WTC11 (cell line): ENCODE data around the gene HK2. TPM values are rescaled to one million over a fixed set of nuclear protein-coding genes. Genes with fewer than 3 reads are reported as not detected.

Source experiments
- ATAC-seq: fragments of 200-7000 bp; cut with Tn5 transposase; 2 replicates; pipeline ENCODE4 v1.10.0; 2021; ENCODE audit warnings: mild to moderate bottlenecking, moderate library complexity
- CTCF ChIA-PET: fragments of 300-600 bp; sonication (Branson Sonifier 250); formaldehyde crosslinking; loops from one replicate; lab custom pipeline; 2021; ENCODE audit warnings: antibody characterized with exemption; lab: Charles Lee
- POLR2A ChIA-PET: fragments of 350-600 bp; sonication (Branson Sonifier 250); formaldehyde crosslinking; loops from one replicate; lab custom pipeline; 2021; ENCODE audit warnings: antibody characterized with exemption; lab: Charles Lee
- DNase-seq: peaks from one replicate; pipeline ENCODE4 v3.0.0; 2021; ENCODE audit warnings: low spot score
- H3K27ac Mint-ChIP-seq: 2 replicates; pipeline ENCODE4 v1.8.0; 2021; ENCODE audit warnings: mixed read lengths
- H3K27me3 Mint-ChIP-seq: 2 replicates; pipeline ENCODE4 v1.8.0; 2021; ENCODE audit warnings: low read depth, mild to moderate bottlenecking, moderate library complexity, mixed read lengths
- H3K36me3 Mint-ChIP-seq: 2 replicates; pipeline ENCODE4 v1.8.0; 2021; ENCODE audit warnings: mixed read lengths
- H3K4me1 Mint-ChIP-seq: 2 replicates; pipeline ENCODE4 v1.8.0; 2022; ENCODE audit warnings: mixed read lengths
- H3K4me3 Mint-ChIP-seq: 2 replicates; pipeline ENCODE4 v1.8.0; 2021; ENCODE audit warnings: mild to moderate bottlenecking, moderate library complexity, mixed read lengths
- H3K9me3 Mint-ChIP-seq: 2 replicates; pipeline ENCODE4 v1.8.0; 2021; ENCODE audit warnings: mixed read lengths
- ARID4B ChIP-seq: sonication (generic); formaldehyde crosslinking; IDR thresholded peaks from 2 replicates; pipeline ENCODE4 v1.8.0; 2023; ENCODE audit warnings: missing genetic modification reagents, mild to moderate bottlenecking, borderline replicate concordance
- CTCF ChIP-seq: fragments of 200-600 bp; IDR thresholded peaks from 2 replicates; pipeline ENCODE4 v1.8.0; 2022; ENCODE audit warnings: antibody characterized with exemption
- E2F4 ChIP-seq: sonication (generic); formaldehyde crosslinking; IDR thresholded peaks from 2 replicates; pipeline ENCODE4 v1.8.1; 2022; ENCODE audit warnings: low read depth, mild to moderate bottlenecking, moderate library complexity, missing genetic modification reagents, borderline replicate concordance
- ELF4 ChIP-seq: sonication (generic); formaldehyde crosslinking; IDR thresholded peaks from 2 replicates; pipeline ENCODE4 v1.8.1; 2022; ENCODE audit warnings: low read depth, mild to moderate bottlenecking, moderate library complexity, missing genetic modification reagents
- ERG ChIP-seq: fragments of 250-450 bp; sonication (Bioruptor Pico); IDR thresholded peaks from 2 replicates; pipeline ENCODE4 v1.8.0; 2021; ENCODE audit warnings: mild to moderate bottlenecking
- ESRRA ChIP-seq: sonication (generic); formaldehyde crosslinking; IDR thresholded peaks from 2 replicates; pipeline ENCODE4 v1.8.1; 2022; ENCODE audit warnings: mild to moderate bottlenecking, missing genetic modification reagents, borderline replicate concordance
- ETV6 ChIP-seq: sonication (generic); formaldehyde crosslinking; IDR thresholded peaks from 2 replicates; pipeline ENCODE4 v1.8.1; 2022; ENCODE audit warnings: mild to moderate bottlenecking, missing genetic modification reagents
- FOXK1 ChIP-seq: sonication (generic); formaldehyde crosslinking; IDR thresholded peaks from 2 replicates; pipeline ENCODE4 v1.8.0; 2022; ENCODE audit warnings: mild to moderate bottlenecking, moderate library complexity, missing genetic modification reagents
- HMGA2 ChIP-seq: fragments of 250-450 bp; sonication (Bioruptor Pico); IDR thresholded peaks from 2 replicates; pipeline ENCODE4 v1.4.0; 2021; ENCODE audit warnings: mild to moderate bottlenecking, moderate library complexity
- HMGXB4 ChIP-seq: sonication (generic); formaldehyde crosslinking; IDR thresholded peaks from 2 replicates; pipeline ENCODE4 v1.8.1; 2023; ENCODE audit warnings: mild to moderate bottlenecking, moderate library complexity, missing genetic modification reagents
- IRF2 ChIP-seq: sonication (generic); formaldehyde crosslinking; IDR thresholded peaks from 2 replicates; pipeline ENCODE4 v1.8.0; 2022; ENCODE audit warnings: low read depth, missing genetic modification reagents, borderline replicate concordance
- NFE2L1 ChIP-seq: sonication (generic); formaldehyde crosslinking; IDR thresholded peaks from 2 replicates; pipeline ENCODE4 v1.8.1; 2023; ENCODE audit warnings: missing genetic modification reagents
- ZNF281 ChIP-seq: sonication (generic); formaldehyde crosslinking; IDR thresholded peaks from 2 replicates; pipeline ENCODE4 v1.8.0; 2023; ENCODE audit warnings: mild to moderate bottlenecking, missing genetic modification reagents
- ZNF416 ChIP-seq: fragments of 250-450 bp; sonication (Bioruptor Pico); IDR thresholded peaks from 2 replicates; pipeline ENCODE4 v1.9.0; 2021; ENCODE audit warnings: mild to moderate bottlenecking, inconsistent platforms
- ZNF671 ChIP-seq: fragments of 250-450 bp; sonication (Bioruptor Pico); IDR thresholded peaks from 2 replicates; pipeline ENCODE4 v1.8.0; 2021; ENCODE audit warnings: mild to moderate bottlenecking
- total RNA-seq: library from RNA; stranded (reverse); gene quantifications from 3 replicates; pipeline ENCODE4 v1.2.3, GENCODE V29; 2021

The HK2 gene
- total RNA-seq, 1 experiment from 2014 or later: 61.6 TPM

- TF ChIP-seq ZNF281 (CRISPR knock-in tag) (no peak), NFE2L1 (0 out of 2 replicates have a peak, but pooled peaks have one; percentile 62)
Observed at GRCh38 chr2:74864728-74865722, 31.1 kb downstream of the HK2 start (continued).

GRCh38 chr2:74865770-74866674, 32.1 kb downstream of the HK2 start:
- no peak for DNase-seq
- CTCF ChIA-PET: interaction anchor here (0.6 to 2.8 kb wide), 7 partner anchors 9 to 777 kb away, joined by 3 to 15 read pairs (median 3); no protein-coding TSS in a partner anchor
- Mint-ChIP-seq H3K4me1 (peaks cover 71% of the 10 kb centered on the region), H3K4me3 (no peak overlapping the region), H3K27ac (no peak overlapping the region; the same call in 1 of the 2 replicates), H3K36me3 (peaks cover 28% of the 10 kb centered on the region), H3K9me3 (no peaks in the 10 kb centered on the region), H3K27me3 (no peaks in the 10 kb centered on the region)
- POLR2A ChIA-PET: interaction anchor here (0.7 to 1.4 kb wide), 2 partner anchors 30 to 168 kb away, joined by 3 to 5 read pairs; no protein-coding TSS in a partner anchor
- ATAC-seq: no peak
- no peak for TF ChIP-seq FOXK1 (CRISPR knock-in tag)
- TF ChIP-seq ETV6: no peak
- TF ChIP-seq ARID4B (CRISPR knock-in tag): no peak
- TF ChIP-seq ZNF281 (CRISPR knock-in tag): no peak
- no peak for TF ChIP-seq HMGXB4 (CRISPR knock-in tag)
- TF ChIP-seq IRF2 (CRISPR knock-in tag): no peak
- TF ChIP-seq ZNF416: no peak
- no peak for TF ChIP-seq ELF4 (CRISPR knock-in tag)
- no peak for TF ChIP-seq E2F4
- TF ChIP-seq ZNF671: no peak
- TF ChIP-seq ERG (CRISPR knock-in tag): no peak
- TF ChIP-seq ESRRA (CRISPR knock-in tag): no peak
- TF ChIP-seq HMGA2: no peak
- TF ChIP-seq CTCF: no peak
